Kidney epithelial cell (primary cell): Measurements from ENCODE around the gene SPZ1. TPM values are rescaled to one million over a fixed set of nuclear protein-coding genes. Genes with fewer than 3 reads are reported as not detected.
"Not testable (repeated sequence)": the region's sequence is repeated elsewhere in the genome, so short reads cannot be mapped to it uniquely, and the experiment has no call there.

Experiments
- DNase-seq: peaks from one replicate; pipeline ENCODE4 v3.0.0-alpha.2; 2010; ENCODE audit warnings: low read depth
- H3K27me3 ChIP-seq: 2 replicates; pipeline ENCODE4 v1.6.0; 2011; ENCODE audit warnings: low read length; ENCODE audit not compliant: control insufficient read depth, insufficient read depth
- H3K36me3 ChIP-seq: 2 replicates; pipeline ENCODE4 v1.5.1; 2011; ENCODE audit warnings: low read length; ENCODE audit not compliant: control insufficient read depth, insufficient read depth
- H3K4me3 ChIP-seq: 2 replicates; pipeline ENCODE4 v1.5.1; 2011; ENCODE audit warnings: low read depth, mild to moderate bottlenecking, control low read depth, low read length
- CTCF ChIP-seq: IDR thresholded peaks from 2 replicates; pipeline ENCODE4 v1.5.1; 2011; ENCODE audit warnings: mild to moderate bottlenecking, moderate library complexity, low read length, control low read depth, inconsistent platforms; ENCODE audit not compliant: insufficient read depth, poor library complexity, severe bottlenecking
- total RNA-seq: library from RNA; depleted of rRNA; stranded (reverse); fragments of >200 nt; gene quantifications from 2 replicates; pipeline ENCODE4 v1.2.3, GENCODE V29; 2015

SPZ1 gene
- total RNA-seq, 1 donor from 2014 or later = not detected

- Histone ChIP-seq H3K4me3 (no peak overlapping the region), H3K36me3 (no peaks in the 10 kb centered on the region), H3K27me3 (no peaks in the 10 kb centered on the region)
- no peak for DNase-seq
- TF ChIP-seq CTCF = no peak
Observed at GRCh38 chr5:80341016-80341775, 21.4 kb downstream of the SPZ1 start.

GRCh38 chr5:80343067-80343466, 23.3 kb downstream of the SPZ1 start:
- Histone ChIP-seq H3K27me3 (no peaks in the 10 kb centered on the region), H3K4me3 (no peak overlapping the region), H3K36me3 (no peaks in the 10 kb centered on the region)
- DNase-seq = no peak
- TF ChIP-seq CTCF = no peak

- DNase-seq = no peak
- peak; percentile 42 for TF ChIP-seq CTCF
Observed at GRCh38 chr5:80346055-80346454, 26.3 kb downstream of the SPZ1 start.

GRCh38 chr5:80348171-80348570, 28.4 kb downstream of the SPZ1 start:
- Histone ChIP-seq H3K4me3 (no peak overlapping the region), H3K36me3 (no peaks in the 10 kb centered on the region), H3K27me3 (no peaks in the 10 kb centered on the region)
- no peak for DNase-seq
- TF ChIP-seq CTCF = no peak

More at GRCh38 chr5:80346055-80346454, 26.3 kb downstream of the SPZ1 start:
- Histone ChIP-seq H3K4me3 (no peak overlapping the region), H3K27me3 (no peaks in the 10 kb centered on the region), H3K36me3 (no peaks in the 10 kb centered on the region)

GRCh38 chr5:80351019-80351418, 31.2 kb downstream of the SPZ1 start:
- not testable (repeated sequence) for H3K4me3 ChIP-seq, H3K27me3 ChIP-seq, DNase-seq, H3K36me3 ChIP-seq

- no peak for DNase-seq
- TF ChIP-seq CTCF = no peak
- Histone ChIP-seq H3K4me3 (no peak overlapping the region), H3K27me3 (no peaks in the 10 kb centered on the region), H3K36me3 (no peaks in the 10 kb centered on the region)
Observed at GRCh38 chr5:80355686-80356085, 35.9 kb downstream of the SPZ1 start.
